Mucosa of rectum (tissue), 2 donors: ENCODE measurements around the gene ST6GAL1.

Experiments
- H3K27ac ChIP-seq, 2 donors: one replicate each; pipeline ENCODE4 v1.7.0; 2013; ENCODE audit warnings: inconsistent platforms in 2 of 2, low read depth in 2 of 2, low read length in 2 of 2
- H3K27me3 ChIP-seq, 2 donors: one replicate each; pipeline ENCODE4 v1.7.0; 2013; ENCODE audit warnings: low read length in 2 of 2; ENCODE audit not compliant: control insufficient read depth in 2 of 2, insufficient read depth in 2 of 2
- H3K36me3 ChIP-seq, 2 donors: one replicate each; pipeline ENCODE4 v1.7.0; 2013; ENCODE audit warnings: low read length in 2 of 2; ENCODE audit not compliant: control insufficient read depth in 2 of 2, insufficient read depth in 2 of 2
- H3K4me1 ChIP-seq, 2 donors: one replicate each; pipeline ENCODE4 v1.7.0; 2013; ENCODE audit warnings: low read length in 2 of 2, mild to moderate bottlenecking in 1 of 2; ENCODE audit not compliant: control insufficient read depth in 2 of 2, insufficient read depth in 2 of 2
- H3K4me3 ChIP-seq, 2 donors: one replicate each; pipeline ENCODE4 v1.7.0; 2013; ENCODE audit warnings: low read length in 2 of 2
- H3K9ac ChIP-seq, 2 donors: one replicate each; pipeline ENCODE4 v1.7.0; 2013; ENCODE audit warnings: low read length in 2 of 2, low read depth in 1 of 2, mild to moderate bottlenecking in 1 of 2
- H3K9me3 ChIP-seq, 2 donors: one replicate each; pipeline ENCODE4 v1.7.0; 2013; ENCODE audit warnings: low read length in 2 of 2; ENCODE audit not compliant: control insufficient read depth in 2 of 2
- donor health status: healthy.
- donor health status: Normal muscosa, but diverticular disease.

Gene ST6GAL1

GRCh38 chr3:186925826-186926225, 4.5 kb upstream of the ST6GAL1 start:
- Histone ChIP-seq H3K4me3 (no peak overlapping the region), H3K9me3 (no peaks in the 10 kb centered on the region), H3K27me3 (no peaks in the 10 kb centered on the region), H3K36me3 (no peaks in the 10 kb centered on the region), H3K9ac (no peak overlapping the region), H3K27ac (no peak overlapping the region), H3K4me1 (no peaks in the 10 kb centered on the region)

- H3K27ac ChIP-seq: no peak overlapping the region
- H3K4me3 ChIP-seq: no peak overlapping the region
- H3K9ac ChIP-seq: no peak overlapping the region
- H3K9me3 ChIP-seq: no peaks in the 10 kb centered on the region
- no peaks in the 10 kb centered on the region for H3K27me3 ChIP-seq
- no peaks in the 10 kb centered on the region for H3K36me3 ChIP-seq
- H3K4me1 ChIP-seq: peaks cover 4 to 7% of the 10 kb centered on the region in 2 donors
Measured at GRCh38 chr3:186929186-186929585, 1.1 kb upstream of the ST6GAL1 start.

GRCh38 chr3:186929685-186930084, 641 bp upstream of the ST6GAL1 start:
- Histone ChIP-seq H3K9me3 (no peaks in the 10 kb centered on the region), H3K27me3 (no peaks in the 10 kb centered on the region), H3K9ac (peak overlapping the region; percentile 52 to 78), H3K4me3 (peak overlapping the region; percentile 75 to 77), H3K36me3 (peaks cover 0 to 3% of the 10 kb centered on the region in 2 donors), H3K27ac (peak overlapping the region in 1 of 2 donors; percentile 83), H3K4me1 (peaks cover 4 to 7% of the 10 kb centered on the region in 2 donors)

GRCh38 chr3:186930641-186931531, 560 bp downstream of the ST6GAL1 start:
- Histone ChIP-seq H3K27ac (peak overlapping the region; percentile 65 to 83), H3K9ac (peak overlapping the region; percentile 52 to 78), H3K4me1 (peaks cover 4 to 7% of the 10 kb centered on the region in 2 donors), H3K36me3 (peaks cover 0 to 3% of the 10 kb centered on the region in 2 donors), H3K9me3 (no peaks in the 10 kb centered on the region), H3K27me3 (no peaks in the 10 kb centered on the region), H3K4me3 (peak overlapping the region; percentile 75 to 77)

- H3K36me3 ChIP-seq: peaks cover 0 to 3% of the 10 kb centered on the region in 2 donors
- peaks cover 4 to 7% of the 10 kb centered on the region in 2 donors for H3K4me1 ChIP-seq
- H3K9me3 ChIP-seq: no peaks in the 10 kb centered on the region
- H3K9ac ChIP-seq: peak overlapping the region; percentile 52 to 78
- no peaks in the 10 kb centered on the region for H3K27me3 ChIP-seq
- H3K4me3 ChIP-seq: peak overlapping the region; percentile 75 to 77
- peak overlapping the region; percentile 65 to 83 for H3K27ac ChIP-seq
Measured at GRCh38 chr3:186931532-186932280, 1.4 kb downstream of the ST6GAL1 start.

- H3K27me3 ChIP-seq: no peaks in the 10 kb centered on the region
- peak overlapping the region; percentile 60 to 78 for H3K9ac ChIP-seq
- H3K9me3 ChIP-seq: no peaks in the 10 kb centered on the region
- H3K27ac ChIP-seq: peak overlapping the region; percentile 65 to 83
- H3K36me3 ChIP-seq: peaks cover 0 to 3% of the 10 kb centered on the region in 2 donors
- peak overlapping the region; percentile 75 to 77 for H3K4me3 ChIP-seq
- peaks cover 4 to 7% of the 10 kb centered on the region in 2 donors for H3K4me1 ChIP-seq
Measured at GRCh38 chr3:186932281-186933181, 2.2 kb downstream of the ST6GAL1 start.

- H3K27me3 ChIP-seq: no peaks in the 10 kb centered on the region
- no peak overlapping the region for H3K9ac ChIP-seq
- no peak overlapping the region for H3K27ac ChIP-seq
- H3K4me1 ChIP-seq: peaks cover 4 to 7% of the 10 kb centered on the region in 2 donors
- H3K9me3 ChIP-seq: no peaks in the 10 kb centered on the region
- peaks cover 0 to 3% of the 10 kb centered on the region in 2 donors for H3K36me3 ChIP-seq
- H3K4me3 ChIP-seq: no peak overlapping the region
Measured at GRCh38 chr3:186933816-186934215, 3.5 kb downstream of the ST6GAL1 start.

GRCh38 chr3:186935133-186935532, 4.8 kb downstream of the ST6GAL1 start:
- Histone ChIP-seq H3K4me1 (peaks cover 4 to 7% of the 10 kb centered on the region in 2 donors), H3K27ac (no peak overlapping the region), H3K27me3 (no peaks in the 10 kb centered on the region), H3K9ac (no peak overlapping the region), H3K4me3 (no peak overlapping the region), H3K9me3 (no peaks in the 10 kb centered on the region), H3K36me3 (peaks cover 0 to 3% of the 10 kb centered on the region in 2 donors)

GRCh38 chr3:186937017-186937875, 6.9 kb downstream of the ST6GAL1 start:
- Histone ChIP-seq H3K27me3 (no peaks in the 10 kb centered on the region), H3K9ac (no peak overlapping the region), H3K4me3 (no peak overlapping the region), H3K9me3 (no peaks in the 10 kb centered on the region), H3K36me3 (peaks cover 0 to 3% of the 10 kb centered on the region in 2 donors), H3K27ac (no peak overlapping the region), H3K4me1 (peaks cover 2 to 3% of the 10 kb centered on the region in 2 donors)
